GM21360 (cell line): ENCODE measurements around the gene NUP98.
"Not testable (repeated sequence)": the region's sequence is repeated elsewhere in the genome, so short reads cannot be mapped to it uniquely, and the experiment has no call there.

ENCODE experiments used
- ATAC-seq: cut with Tn5 transposase; IDR thresholded peaks from one replicate; pipeline ENCODE4 v1.9.1; 2021; ENCODE audit warnings: mild to moderate bottlenecking, moderate library complexity; ENCODE audit not compliant: unreplicated experiment

The NUP98 gene

DNA sequence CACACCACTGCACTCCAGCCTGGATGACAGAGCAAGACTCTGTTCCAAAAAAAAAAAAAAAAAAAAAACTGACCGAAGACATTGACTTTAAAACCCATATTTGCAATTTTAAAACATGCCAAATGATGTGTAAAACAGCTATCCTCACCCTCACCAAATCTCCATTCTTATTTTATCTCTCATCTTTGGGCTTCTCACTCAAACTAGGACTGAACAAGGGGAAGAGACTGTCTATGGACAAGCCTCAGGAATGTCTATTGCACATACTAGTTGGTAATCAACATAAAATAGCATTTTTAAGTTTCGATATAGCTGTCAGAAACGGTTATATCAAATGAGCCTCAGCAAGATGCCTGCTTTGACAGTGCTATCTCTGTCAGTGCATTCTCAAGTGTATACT, 118.3 kb downstream of the NUP98 start:
- ATAC-seq: no peak

DNA sequence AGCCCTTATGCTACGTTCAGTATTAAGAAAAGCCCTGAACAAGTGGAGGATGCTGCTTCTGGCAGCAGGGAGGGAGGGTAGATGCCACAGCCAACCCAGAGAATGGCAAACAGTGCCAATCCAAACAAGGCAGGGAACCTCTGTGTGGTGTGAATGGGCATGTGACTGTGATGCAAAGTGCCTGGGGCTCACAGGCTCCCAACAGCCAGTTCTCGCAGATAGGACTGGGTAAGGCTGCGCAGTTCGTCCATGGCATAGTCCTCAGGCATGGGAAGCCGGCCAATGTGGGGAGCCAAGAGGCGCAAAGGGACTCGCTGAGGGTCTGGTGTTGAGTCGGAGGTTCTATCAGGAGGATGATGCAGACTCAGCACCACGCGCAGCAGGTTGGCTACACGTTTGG, 121.4 kb downstream of the NUP98 start:
- ATAC-seq: no peak

DNA sequence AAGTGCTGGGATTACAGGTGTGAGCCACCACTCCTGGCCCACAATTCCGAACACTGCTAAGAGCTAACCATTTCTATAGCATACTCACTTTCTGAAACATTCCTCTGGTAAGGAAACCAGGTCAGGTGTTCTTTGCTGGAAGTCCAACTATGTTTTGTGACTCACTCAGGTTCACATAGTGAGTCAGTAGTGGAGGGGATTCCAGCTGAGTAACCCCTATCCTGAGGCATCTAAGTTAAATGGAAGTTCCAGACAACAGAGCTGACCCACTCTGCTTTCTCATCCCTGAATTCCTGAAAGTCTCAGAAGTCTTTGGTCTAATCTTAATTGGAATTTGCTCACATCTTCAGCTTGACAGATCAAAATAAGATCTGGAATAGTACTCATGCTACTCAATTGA, 123.2 kb downstream of the NUP98 start:
- ATAC-seq: no peak

DNA sequence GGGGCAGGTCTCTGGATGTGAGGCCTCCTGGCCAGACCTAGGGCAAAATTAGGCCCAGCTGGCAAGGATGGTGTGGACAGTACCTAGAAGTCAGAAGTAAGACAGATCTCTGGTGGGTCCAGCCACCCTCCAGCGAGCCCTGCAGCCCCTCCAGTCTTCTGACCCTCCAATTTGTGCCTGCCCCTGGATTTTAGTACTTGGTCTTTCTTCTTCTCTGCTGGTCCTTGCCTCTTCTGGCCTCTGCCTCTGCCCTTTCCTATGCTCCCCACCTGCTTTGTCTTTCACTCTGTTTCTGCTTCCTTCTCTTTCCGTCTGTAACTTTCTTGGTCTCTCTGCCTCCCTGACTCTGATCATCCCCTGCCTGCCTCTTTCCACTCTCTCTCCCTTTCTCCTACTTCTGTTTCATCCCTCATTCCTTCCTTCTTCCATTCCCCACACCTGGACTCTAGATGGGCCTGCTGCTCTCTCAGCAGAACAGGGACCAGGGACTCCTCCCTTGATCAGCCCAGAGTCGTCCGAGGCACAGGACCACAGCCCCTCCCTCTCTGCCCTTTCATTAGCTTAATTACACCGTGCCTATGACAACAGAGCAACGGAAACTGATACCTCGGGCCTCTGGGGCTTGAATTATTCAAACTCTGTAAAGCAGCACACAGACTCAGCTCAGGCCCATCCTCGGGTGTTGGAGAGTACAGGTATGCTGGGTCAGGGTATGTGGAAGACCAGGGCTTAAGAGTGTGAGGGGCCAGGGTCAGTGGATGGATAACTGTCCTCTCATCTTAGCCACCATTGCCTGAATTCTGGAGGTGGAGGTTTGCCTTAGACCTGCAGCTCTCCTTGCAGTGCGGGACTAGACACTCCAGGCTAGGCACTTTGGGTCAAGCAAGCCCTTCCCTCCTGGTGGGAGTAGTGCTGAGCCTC, 125.8 kb downstream of the NUP98 start, which contains the start of gene CHRNA10:
Gene CHRNA10 (minus strand): TSS at position 51 of the 921 bp plus-strand sequence. CDS start 72 bp downstream, outside the sequence.
- no peak for ATAC-seq

DNA sequence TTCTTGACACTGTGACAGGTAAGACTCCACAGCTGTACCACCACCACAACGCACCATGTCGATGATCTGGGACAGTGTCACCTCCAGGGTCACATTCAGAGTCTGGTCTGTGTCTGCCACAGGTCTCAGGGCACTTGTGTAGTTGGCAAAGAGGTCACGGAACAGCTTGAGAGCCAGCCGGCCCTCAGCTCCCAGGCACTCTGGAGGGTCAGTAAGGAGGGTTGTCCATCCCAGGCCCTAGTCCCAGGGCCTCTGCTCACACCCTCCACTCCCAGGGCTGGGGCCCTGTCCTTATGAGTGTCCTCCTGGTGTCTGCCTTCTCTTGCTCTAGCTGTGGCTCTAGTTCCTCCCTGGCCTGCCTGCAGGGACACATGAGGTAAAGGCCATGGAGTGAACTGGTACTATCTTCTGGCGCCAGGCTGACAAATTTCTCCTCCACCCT, 127.6 kb downstream of the NUP98 start:
- no peak for ATAC-seq

DNA sequence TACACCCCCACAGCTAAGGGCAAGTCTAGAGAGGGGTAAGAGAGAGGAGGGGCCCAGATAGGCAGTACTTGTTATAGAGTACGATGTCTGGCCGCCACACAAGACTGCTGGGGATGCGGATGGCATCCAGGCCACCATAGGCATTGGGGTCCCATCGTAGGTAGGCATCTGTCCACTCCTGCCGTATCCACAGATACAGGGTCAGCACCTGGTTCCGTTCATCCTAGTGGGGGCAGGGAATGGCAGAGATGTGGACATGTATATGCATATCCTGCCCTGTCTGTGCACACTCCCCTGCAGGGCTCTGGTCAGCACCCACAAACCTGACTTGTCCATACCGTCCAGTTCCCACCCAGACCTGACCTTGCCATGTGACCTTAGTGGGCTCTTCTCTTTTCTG, 128.2 kb downstream of the NUP98 start:
- ATAC-seq: no peak

DNA sequence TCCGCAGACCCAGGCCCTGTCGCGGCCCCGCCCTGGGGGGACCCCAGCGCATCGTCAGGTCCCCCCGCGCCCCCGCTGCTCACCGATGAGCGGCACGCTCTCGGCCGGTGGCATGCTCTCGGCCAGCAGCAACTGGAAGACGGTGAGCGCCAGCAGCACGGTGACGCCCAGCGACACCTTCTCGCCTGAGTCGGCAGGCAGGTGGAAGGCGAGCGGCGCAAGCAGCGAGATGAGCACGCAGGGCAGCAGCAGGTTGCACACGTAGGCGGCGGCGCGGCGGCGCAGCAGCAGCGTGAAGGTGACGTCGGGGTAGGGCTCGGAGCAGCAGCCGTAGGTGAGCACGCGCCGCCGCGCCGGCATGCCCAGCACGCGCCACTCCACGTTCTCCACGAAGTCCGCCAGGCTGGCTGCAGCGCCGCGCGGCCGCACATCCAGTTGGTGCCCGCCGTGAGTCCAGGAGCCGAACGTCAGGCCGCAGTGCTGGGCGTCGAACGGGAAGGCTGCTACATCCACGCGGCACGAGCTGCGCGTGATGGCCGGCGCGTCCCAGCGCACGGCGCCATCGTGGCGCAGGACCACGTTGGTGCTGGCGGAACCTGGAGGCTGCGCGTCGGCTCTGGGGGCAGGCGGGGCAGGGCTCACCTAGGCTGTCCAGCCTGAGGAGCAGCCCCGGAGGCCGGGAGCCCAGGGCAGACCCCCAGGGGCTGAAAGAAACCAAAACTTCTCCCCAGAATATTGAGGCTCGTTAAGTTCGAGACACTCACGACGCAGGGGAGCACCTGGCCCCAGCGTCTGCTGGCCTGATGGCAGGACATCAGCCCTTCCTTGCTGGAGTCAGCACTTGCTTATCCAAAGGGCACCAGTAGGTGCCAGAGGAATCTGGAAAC, 130.0 kb downstream of the NUP98 start:
- ATAC-seq: no peak

DNA sequence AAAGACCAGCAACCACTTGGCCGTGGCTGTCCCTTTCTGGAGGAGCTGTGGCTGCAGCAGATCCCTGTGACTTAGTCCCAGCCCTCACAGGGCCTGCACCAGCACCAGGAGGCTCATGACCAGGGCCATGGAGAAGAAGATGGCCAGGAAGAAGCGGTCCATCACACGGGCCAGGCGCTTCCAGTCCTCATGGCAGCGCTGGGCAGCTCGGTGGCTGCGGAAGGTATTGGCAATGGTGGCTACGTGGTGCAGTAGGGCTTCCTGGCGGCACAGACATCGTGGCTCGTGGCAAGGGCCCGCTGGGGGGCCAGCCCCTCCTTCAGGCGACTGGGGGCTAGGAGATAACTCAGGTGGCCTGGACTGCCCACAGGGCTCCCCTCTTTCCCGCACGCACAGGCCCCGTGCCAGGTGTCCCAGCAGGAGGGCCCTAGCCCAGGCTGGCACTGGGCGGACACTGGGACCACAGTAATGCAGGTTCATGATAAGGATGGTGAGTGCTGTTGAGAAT, 131.3 kb downstream of the NUP98 start:
- no peak for ATAC-seq

DNA sequence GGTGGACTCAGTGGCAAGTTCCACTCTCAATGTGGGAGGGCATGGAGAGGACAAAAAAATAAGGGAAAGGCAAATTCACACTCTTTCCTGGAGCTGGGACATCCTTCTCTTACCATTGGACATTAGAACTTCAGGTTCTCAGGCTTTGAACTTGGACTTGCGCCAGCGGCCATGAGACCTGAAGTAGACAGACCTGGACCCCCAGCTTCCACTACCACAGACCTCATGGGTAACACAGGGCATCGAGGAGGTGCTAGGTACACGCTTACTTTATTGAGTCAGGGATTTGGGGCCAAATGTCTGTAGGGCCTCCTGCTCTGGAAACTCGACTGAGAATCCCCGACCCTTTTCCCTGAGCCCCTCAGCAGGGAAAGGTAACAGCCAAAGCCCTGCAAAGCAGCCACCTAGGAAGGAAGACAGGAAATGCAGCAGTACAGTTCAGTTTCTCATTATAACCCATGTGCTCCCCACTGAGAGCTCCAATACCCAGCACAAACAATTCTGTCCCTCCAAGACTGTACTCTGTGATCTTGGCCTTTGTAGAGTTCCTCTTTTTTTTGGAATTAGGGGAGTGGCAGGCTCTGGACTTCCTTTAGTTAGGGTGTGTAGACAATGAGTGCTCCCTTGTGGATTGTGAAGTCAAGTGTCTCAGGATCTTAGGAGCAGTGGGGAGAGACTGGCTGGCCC, 131.9 kb downstream of the NUP98 start:
- ATAC-seq: no peak

DNA sequence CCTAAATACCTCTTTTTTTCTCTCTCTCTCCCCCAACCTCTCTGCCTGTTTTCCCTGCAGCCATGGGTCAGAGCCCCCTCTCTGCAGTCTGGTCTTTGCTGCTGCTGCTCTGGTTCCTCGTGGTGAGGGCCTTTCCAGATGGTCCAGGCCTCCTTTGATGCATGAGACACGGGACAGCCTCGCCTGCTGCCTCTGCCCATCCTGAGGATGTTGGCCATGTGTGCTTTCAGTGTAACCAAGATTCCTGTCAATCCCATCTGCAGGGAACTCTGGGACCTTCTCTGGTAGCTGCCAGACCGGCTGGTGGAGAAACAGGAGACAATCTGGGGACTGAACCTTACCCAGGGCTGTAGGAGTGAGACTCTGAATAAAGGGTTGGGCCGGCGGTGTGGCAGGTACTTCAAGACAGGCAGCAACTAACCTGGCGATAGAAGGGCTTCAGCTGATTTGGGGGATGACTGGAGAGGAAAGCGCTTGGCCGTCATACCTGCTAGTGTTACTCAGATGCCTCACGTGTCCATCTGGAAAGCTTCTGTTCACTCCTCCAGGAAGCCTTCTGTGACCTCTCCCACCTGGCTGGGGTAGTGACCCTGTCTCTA, 133.2 kb downstream of the NUP98 start:
- ATAC-seq: no peak

DNA sequence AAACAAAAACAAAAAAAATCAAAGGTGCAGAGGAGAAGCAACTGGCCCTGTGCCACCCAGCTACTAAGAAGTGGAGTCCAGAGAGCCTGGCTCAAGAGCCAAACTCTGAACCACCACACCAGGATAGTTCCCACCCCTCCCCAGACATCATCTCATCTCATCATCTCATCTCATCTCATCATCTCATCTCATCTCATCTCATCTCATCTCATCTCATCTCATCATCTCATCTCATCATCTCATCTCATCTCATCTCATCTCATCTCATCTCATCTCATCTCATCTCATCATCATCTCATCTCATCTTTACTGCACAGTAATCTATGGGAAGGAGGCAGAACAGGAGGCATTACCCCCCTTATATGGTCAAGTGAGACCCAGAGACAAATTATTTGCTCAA, 134.5 kb downstream of the NUP98 start:
- ATAC-seq: no peak

DNA sequence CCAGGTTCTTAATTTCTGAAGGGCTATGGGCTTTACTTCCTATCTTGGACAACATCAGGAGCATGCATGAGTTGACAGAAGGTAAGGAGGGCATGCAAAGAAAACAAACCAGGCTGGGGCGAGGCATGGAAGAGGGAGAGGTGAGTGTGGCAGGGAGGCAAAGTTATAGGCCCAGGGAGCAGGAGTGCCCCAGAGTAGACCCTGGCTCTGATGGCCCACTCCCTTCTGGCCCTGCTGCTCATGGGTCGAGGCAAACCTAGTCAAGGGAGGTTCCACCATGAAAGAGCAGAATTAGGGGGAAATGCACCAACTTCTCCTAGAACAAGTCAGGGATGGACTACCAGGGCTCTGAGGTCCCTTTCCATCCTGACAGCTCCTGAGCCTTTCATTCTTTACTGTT, 136.4 kb downstream of the NUP98 start:
- ATAC-seq: no peak

DNA sequence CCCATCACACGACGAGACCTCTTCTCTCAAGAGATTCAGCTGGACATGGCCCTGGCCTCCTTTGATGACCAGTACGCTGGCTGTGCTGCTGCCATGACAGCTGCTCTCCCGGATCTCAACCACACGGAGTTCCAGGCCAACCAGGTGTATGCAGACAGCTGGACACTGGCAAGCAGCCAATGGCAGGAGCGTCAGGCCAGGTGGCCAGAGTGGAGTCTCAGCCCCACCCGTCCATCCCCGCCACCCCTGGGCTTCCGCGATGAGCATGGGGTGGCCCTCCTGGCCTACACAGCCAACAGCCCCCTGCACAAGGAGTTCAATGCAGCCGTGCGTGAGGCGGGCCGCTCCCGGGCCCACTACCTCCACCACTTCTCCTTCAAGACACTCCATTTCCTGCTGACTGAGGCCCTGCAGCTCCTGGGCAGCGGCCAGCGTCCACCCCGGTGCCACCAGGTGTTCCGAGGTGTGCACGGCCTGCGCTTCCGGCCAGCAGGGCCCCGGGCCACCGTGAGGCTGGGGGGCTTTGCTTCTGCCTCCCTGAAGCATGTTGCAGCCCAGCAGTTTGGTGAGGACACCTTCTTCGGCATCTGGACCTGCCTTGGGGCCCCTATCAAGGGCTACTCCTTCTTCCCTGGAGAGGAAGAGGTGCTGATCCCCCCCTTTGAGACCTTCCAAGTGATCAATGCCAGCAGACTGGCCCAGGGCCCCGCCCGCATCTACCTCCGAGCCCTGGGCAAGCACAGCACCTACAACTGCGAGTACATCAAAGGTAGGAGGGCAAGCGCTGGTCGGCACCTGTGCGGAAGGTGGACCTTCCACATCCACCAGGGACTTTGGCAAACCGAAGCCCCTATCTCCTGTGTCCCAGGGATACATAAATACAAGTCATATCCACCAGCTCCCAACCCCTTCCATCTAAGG, 137.5 kb downstream of the NUP98 start:
- no peak for ATAC-seq

DNA sequence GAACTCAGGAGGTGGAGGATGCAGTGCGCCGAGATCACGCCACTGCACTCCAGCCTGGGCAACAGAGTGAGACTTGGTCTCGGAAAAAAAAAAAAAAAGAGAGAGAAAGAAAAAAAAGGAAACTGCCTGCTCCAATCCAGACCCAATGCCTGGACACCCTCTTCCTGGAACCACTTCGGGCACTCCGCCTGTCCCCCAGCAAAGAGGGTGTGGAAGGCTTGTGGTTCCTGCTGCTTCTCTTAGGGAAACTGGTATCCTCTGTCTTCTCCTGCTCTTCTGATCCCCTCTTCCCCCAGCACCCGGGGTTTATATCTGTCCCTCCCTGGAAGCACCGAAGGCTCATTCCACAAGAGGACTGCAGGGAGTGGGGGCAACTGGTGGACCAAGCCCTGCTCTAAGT, 139.1 kb downstream of the NUP98 start:
- no peak for ATAC-seq

DNA sequence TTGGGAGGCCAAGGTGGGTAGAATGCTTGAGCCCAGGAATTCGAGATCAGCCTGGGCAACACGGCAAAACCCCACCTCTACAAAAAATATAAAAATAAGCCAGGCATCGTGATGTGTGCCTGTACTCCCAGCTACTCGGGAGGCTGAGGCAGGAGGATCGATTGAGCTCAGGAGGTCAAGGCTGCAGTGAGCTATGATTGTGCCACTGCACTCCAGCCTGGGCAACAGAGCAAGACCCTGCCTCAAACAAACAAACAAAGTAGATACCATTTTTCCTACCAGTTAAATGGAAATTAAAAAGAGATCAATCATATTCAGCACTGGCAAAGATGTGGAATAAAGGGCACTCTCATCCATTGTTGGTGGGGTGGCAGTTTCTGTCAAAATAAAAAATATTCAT, 140.0 kb downstream of the NUP98 start:
- not testable (repeated sequence) for ATAC-seq

DNA sequence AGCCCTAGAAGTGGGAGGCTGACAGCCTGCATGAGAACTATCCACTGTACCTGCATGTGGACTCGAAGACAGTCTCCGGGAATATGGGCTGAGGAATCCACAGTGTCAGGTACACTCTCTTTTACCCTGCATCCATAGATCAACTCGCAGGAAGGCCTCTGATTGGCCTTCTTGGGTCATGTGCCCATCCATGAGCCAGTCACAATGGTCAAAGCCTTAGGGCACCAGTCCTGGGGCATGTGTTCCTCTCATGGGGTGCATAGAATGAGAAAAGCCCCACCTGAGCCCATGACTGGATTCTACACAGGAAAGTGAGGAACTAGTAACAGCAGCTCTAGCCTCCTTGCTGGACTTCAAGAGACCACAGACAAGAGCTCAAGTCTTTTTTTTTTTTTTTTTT, 141.8 kb downstream of the NUP98 start:
- no peak for ATAC-seq

DNA sequence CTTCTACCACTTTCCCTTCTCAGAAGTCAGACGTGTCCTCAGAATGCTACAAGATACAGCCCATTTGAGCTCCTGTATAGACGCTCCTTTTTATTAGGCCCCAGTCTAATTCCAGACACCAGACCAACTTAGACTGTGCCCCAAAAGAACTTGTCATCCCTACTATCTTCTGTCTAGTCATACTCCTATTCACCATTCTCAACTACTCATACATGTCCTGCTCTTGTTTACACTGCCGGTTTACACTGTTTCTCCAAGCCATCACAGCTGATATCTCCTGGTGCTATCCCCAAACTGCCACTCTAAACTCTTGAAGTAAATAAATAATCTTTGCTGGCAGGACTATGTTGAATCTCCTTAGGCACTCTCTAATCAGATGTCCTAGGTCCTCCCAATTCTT, 144.8 kb downstream of the NUP98 start:
- ATAC-seq: not testable (repeated sequence)

DNA sequence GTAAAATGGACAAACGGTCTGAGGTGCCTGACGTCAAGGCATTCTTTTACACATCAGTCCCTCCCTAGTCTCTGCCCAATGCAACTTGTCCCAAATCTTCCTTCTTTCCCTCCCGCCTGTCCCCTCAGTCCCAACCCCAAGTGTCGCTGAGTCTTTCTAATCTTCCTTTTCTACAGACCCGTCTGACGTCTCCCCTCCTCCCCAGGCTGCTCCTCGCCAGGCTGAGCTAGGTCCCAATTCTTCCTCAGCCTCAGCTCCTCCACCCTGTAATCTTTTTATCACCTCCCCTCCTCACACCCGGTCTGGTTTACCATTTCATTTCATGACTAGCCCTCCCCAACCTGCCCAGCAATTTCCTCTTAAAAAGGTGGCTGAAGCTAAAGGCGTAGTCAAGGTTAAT, 148.0 kb downstream of the NUP98 start:
- ATAC-seq: not testable (repeated sequence)

DNA sequence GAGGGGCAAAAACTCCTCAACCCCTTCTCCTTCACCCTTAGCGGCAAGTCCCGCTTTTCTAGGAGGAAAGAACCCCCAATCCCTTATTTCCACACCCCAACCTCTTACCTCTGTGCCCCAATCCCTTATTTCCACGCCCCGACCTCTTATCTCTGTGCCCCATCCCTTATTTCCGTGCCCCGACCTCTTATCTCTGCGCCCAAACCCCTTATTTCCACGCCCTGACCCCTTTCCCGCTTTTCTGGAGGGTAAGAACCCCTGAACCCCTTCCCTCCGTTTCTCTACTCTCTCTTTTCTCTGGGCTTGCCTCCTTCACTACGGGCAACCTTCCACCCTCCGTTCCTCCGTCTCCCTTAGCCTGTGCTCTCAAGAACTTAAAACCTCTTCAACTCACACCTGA, 148.5 kb downstream of the NUP98 start:
- not testable (repeated sequence) for ATAC-seq
